Nephron (organoid): ENCODE measurements around the gene CASP4.

ENCODE experiments used
- H3K27ac Mint-ChIP-seq, 3 experiments: 2 replicates each; pipeline ENCODE4 v1.8.0; 2020; ENCODE audit warnings: mixed read lengths in 3 of 3, mild to moderate bottlenecking in 2 of 3, moderate library complexity in 1 of 3
- H3K27me3 Mint-ChIP-seq: 2 replicates; pipeline ENCODE4 v1.8.0; 2021; ENCODE audit warnings: low read depth, mild to moderate bottlenecking, moderate library complexity, mixed read lengths
- H3K36me3 Mint-ChIP-seq: 2 replicates; pipeline ENCODE4 v1.8.0; 2020; ENCODE audit warnings: low read depth, mixed read lengths
- H3K4me1 Mint-ChIP-seq: 2 replicates; pipeline ENCODE4 v1.8.0; 2020; ENCODE audit warnings: mixed read lengths
- H3K4me3 Mint-ChIP-seq, 3 experiments: 2 replicates each; pipeline ENCODE4 v1.8.0; 2020; ENCODE audit warnings: mild to moderate bottlenecking in 3 of 3, mixed read lengths in 3 of 3, moderate library complexity in 2 of 3
- H3K9me3 Mint-ChIP-seq: 2 replicates; pipeline ENCODE4 v1.8.0; 2020; ENCODE audit warnings: mixed read lengths
- CTCF ChIP-seq, 3 experiments: fragments of 200-600 bp; sonication (generic); IDR thresholded peaks; one replicate each; pipeline ENCODE4 v1.5.0; 2021; ENCODE audit warnings: antibody characterized with exemption in 3 of 3; ENCODE audit not compliant: unreplicated experiment in 3 of 3

CASP4 gene

GRCh38 chr11:105000167-105000566 lies 31.8 kb upstream of the CASP4 start:
- Mint-ChIP-seq H3K27ac (no peak overlapping the region), H3K4me3 (no peak overlapping the region), H3K4me1 (no peaks in the 10 kb centered on the region), H3K9me3 (peaks cover 3% of the 10 kb centered on the region), H3K27me3 (no peaks in the 10 kb centered on the region), H3K36me3 (no peaks in the 10 kb centered on the region)
- TF ChIP-seq CTCF (IDR thresholded peaks at IDR 0.05; ENCODE audit: unreplicated experiment in 3 of 3), result no peak

DNA sequence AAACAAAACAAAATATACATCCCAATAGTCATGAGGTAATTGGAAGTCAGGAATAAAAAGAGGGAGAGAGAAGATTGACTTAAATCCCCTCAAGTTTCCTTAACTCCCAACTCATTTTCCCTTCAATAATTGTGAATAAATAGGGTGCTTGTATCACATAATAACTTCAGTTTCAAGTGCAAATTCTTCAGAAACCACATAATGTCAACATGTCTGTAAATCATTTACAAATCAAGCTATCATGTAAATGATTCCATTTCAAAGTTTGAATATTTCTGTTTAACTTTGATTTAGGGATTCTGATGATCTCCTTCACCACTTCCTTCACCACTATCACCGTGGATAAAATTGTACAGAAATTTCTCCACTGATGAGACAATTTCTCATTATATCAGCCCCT lies 31.3 kb upstream of the CASP4 start:
- Mint-ChIP-seq H3K27ac (no peak overlapping the region), H3K9me3 (peaks cover 3% of the 10 kb centered on the region), H3K36me3 (no peaks in the 10 kb centered on the region), H3K27me3 (no peaks in the 10 kb centered on the region), H3K4me1 (no peaks in the 10 kb centered on the region), H3K4me3 (no peak overlapping the region)
- TF ChIP-seq CTCF (IDR thresholded peaks at IDR 0.05; ENCODE audit: unreplicated experiment in 3 of 3), result no peak

DNA sequence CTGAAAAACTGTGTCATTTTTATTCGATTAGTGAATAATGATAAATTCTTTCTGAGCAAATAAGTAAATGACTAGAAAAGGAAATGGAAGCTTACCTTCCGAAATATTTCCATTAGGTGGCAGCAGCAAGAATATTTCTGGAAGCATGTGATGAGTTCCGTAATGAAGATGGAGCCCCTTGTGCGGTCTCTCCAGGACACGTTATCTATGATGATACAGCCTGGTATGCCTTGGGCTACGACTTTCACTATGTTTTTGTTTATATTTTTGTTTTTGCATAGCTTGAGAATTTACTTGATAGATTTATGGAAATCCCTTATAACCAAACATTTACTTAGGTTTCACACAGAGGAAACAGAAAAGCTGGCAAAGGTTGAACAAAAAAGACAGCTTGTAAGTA lies 28.9 kb upstream of the CASP4 start:
- H3K9me3 Mint-ChIP-seq, result peaks cover 3% of the 10 kb centered on the region
- no peaks in the 10 kb centered on the region for H3K4me1 Mint-ChIP-seq
- no peak overlapping the region for H3K27ac Mint-ChIP-seq
- H3K4me3 Mint-ChIP-seq, result no peak overlapping the region
- H3K27me3 Mint-ChIP-seq, result no peaks in the 10 kb centered on the region
- TF ChIP-seq CTCF (IDR thresholded peaks at IDR 0.05; ENCODE audit: unreplicated experiment in 3 of 3), result no peak
- H3K36me3 Mint-ChIP-seq, result no peaks in the 10 kb centered on the region

GRCh38 chr11:104995001-104995408 lies 26.6 kb upstream of the CASP4 start:
- TF ChIP-seq CTCF (IDR thresholded peaks at IDR 0.05; ENCODE audit: unreplicated experiment in 3 of 3), result no peak
- no peaks in the 10 kb centered on the region for H3K9me3 Mint-ChIP-seq
- H3K27ac Mint-ChIP-seq, result no peak overlapping the region
- H3K27me3 Mint-ChIP-seq, result peaks cover 3% of the 10 kb centered on the region
- no peaks in the 10 kb centered on the region for H3K4me1 Mint-ChIP-seq
- no peaks in the 10 kb centered on the region for H3K36me3 Mint-ChIP-seq
- no peak overlapping the region for H3K4me3 Mint-ChIP-seq

GRCh38 chr11:104992781-104993180 lies 24.4 kb upstream of the CASP4 start:
- H3K27me3 Mint-ChIP-seq, result peaks cover 3% of the 10 kb centered on the region
- H3K36me3 Mint-ChIP-seq, result peaks cover 4% of the 10 kb centered on the region
- no peaks in the 10 kb centered on the region for H3K4me1 Mint-ChIP-seq
- H3K9me3 Mint-ChIP-seq, result peaks cover 8% of the 10 kb centered on the region
- H3K4me3 Mint-ChIP-seq, result no peak overlapping the region
- H3K27ac Mint-ChIP-seq, result no peak overlapping the region
- TF ChIP-seq CTCF (IDR thresholded peaks at IDR 0.05; ENCODE audit: unreplicated experiment in 3 of 3), result no peak

GRCh38 chr11:104991994-104992393 lies 23.6 kb upstream of the CASP4 start:
- Mint-ChIP-seq H3K27ac (no peak overlapping the region), H3K9me3 (peaks cover 11% of the 10 kb centered on the region), H3K4me3 (no peak overlapping the region), H3K36me3 (peaks cover 4% of the 10 kb centered on the region), H3K4me1 (no peaks in the 10 kb centered on the region), H3K27me3 (peaks cover 3% of the 10 kb centered on the region)
- TF ChIP-seq CTCF (IDR thresholded peaks at IDR 0.05; ENCODE audit: unreplicated experiment in 3 of 3), result no peak
